SKM-1 (cell line): ENCODE results near the gene ENOSF1.

Experiments used
- DNase-seq: peaks from one replicate; lab custom pipeline; 2025; ENCODE audit not compliant: unreplicated experiment; lab: John Stamatoyannopoulos, UW

ENOSF1 gene

DNA sequence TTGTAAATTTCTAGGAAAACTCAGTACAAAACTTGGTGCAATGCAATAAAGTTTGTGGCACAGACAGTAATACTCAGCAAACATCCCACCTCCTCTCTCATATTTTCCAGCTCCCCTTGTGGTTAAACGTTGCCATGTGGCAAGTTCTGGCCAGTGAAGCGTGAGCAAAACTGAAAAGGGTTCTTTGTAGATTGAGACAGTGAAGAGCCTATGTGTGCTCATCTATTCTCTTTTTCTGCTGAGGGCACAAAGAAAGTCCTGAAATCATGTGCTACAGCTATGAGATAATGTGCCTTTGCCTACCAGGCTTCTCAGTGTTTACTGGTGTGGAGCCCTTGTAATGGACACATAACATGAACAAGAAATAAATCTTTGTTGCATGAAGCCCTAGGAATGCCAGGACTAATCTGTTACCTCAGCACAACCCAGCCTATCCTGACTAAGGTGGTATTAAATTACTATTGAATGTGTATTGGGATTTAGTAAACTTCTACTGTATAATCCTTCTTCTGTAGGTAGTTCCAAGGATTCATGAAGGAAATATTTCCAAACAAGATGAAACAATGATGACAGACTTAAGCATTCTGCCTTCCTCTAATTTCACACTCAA, 67.9 kb downstream of the ENOSF1 start:
- no peak for DNase-seq

DNA sequence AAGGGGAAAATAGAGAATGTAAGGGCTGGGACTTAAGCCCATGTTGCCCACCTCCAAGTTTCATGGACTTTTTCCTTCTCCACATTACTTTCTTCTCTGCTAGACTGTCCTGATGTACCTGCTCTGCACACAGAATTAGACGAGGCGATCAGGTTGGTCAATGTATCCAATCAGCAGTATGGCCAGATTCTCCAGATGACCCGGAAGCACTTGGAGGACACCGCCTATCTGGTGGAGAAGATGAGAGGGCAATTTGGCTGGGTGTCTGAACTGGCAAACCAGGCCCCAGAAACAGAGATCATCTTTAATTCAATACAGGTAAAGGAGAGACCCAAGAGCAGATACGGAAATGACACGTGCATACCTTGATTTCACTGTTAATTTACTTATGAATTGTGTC, 71.2 kb downstream of the ENOSF1 start:
- no peak for DNase-seq

DNA sequence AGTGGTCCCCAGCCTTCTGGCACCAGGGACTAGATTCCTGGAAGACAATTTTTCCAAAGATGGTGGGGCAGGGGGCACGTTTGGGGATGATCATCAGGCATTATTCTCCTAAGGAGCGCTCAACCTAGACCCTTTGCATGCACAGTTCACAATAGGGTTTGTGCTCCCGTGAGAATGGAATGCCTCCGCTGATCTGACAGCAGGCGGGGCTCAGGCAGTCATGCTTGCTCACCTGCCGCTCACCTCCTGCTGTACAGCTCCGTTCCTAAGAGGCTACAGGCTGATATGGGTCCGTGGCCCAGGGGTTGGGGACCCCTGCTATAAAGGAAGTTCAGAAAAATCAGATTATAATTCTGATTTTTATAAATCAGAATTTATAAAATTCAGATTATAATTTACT, 77.3 kb downstream of the ENOSF1 start:
- DNase-seq = no peak

DNA sequence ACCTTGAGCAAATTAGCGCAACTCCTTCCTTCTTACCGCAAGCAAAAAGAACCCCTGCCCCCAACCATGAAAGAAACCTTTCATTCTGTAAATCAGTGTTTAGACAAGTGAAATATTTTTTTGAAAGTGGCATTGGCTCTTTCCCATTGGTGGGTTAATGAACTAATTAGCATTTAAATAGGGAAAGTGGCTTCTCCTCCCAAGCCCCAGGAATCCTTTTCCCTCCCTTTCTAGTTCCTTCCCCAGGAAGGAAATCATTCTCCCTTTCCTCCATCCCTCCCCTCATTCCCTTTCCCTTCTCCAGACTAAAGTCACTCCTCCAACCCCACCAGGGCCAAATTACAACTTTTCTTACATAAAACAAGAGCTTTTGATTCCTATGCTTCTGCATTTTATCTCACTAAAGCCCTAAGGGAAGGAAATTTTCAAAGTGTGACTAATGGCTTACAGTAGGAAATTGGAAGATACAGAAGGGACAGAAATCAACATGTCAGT, 77.8 kb downstream of the ENOSF1 start:
- DNase-seq = no peak

DNA sequence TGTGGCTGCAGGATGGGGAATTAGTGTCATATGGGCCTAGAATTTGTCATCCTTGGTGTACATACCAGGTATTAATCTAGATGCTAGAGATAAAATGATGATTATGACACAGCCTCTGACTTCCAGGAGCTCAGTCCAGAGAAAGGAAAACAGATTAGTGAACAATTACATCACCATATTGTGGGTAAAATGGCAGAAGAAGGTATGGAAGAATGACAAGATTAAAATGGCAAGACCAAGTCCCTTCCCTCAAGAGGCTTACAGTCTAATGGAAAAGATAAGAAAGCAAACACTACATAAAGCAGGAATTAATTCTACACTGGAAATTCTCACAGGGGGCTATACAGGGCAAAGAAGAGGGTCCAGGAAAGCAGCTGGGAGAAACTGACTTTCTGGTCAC, 80.9 kb downstream of the ENOSF1 start:
- no peak for DNase-seq

DNA sequence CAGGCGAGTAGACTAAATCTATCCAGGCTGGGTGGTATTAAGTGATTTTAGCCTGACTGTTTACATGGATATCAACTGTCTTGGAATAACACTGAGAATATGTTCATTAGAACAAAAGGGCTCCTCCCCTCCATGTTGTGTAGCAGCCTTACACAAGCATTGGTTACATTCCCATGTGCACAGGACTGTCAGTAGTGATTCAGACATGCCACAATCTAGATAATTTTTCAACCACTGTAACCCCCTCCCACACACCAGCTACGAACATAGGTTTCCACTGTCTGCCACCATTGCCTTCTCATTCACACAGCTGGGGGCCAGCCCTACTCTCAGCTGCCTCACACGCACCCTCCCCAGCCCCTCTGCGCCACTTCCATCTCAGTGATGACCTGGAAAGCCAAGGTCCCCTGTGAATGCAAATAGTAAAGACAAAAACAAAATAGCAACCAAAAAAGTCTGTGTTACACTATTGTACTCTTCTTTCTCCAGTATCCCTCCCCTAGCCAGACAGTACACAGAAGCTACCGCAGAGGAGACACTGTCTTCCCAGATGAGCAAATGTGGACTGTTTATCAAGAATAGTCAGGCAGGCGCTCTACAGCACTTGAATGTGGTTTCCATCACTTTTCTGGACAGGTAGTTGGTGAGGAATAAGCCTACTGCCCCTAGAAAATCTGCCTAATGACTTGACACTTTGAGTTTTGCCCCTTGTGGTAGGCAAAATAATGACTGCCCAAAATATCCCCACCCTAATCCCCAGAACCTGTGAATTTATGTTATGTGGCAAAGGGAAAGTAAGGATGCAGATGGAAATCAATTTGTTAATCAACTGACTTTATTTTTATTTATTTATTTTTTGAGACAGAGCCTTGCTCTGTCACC, 82.9 kb downstream of the ENOSF1 start:
- no peak for DNase-seq

DNA sequence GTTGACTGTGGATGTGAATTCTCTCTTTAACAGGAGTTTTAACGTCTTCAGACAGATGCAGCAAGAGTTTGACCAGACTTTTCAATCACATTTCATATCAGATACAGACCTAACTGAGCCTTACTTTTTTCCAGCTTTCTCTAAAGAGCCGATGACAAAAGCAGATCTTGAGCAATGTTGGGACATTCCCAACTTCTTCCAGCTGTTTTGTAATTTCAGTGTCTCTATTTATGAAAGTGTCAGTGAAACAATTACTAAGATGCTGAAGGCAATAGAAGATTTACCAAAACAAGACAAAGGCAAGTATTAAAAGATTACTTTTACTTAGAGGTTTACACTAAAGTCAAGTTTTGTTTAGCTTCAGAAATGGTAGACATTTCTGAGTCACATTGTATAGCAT, 85.2 kb downstream of the ENOSF1 start:
- DNase-seq = no peak

DNA sequence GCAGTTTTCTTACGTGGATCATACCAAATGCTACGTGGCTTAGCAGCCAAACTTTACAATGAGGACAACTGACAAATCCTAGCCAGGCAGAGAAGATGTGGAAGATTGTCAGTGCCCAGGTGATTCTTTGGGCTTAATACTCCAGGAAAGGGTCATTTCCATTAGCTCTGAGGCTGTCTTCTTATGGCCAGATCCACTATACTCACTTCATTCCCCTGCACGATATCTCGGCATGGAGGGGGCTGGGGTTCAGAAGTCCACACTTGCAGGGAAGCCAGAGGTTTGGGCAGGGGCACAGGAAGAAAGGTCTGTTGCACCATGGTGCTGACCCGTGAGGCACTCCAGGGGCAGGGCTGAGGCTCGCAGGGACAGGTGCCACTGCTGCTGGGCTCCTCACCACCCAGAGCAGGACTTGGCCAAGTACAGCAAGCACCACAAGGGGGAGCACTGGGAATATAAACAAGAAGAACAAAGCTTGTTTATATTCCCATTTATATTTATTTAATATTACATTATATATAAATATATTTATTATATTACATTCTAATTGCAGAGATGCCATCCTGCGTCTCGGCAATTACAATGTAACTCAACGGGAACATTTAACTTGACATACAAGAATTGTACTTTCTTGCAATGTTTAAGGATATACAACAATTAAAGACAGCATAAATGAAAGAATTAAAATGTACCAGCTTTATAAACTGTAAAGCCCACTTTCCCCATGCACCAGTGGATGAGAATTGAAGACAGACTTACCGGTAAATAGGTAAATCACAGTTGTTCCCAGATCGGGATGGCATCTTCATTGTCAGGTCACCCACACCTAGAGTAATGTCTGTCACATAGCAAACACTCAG, 88.4 kb downstream of the ENOSF1 start:
- DNase-seq = peak; percentile 42

DNA sequence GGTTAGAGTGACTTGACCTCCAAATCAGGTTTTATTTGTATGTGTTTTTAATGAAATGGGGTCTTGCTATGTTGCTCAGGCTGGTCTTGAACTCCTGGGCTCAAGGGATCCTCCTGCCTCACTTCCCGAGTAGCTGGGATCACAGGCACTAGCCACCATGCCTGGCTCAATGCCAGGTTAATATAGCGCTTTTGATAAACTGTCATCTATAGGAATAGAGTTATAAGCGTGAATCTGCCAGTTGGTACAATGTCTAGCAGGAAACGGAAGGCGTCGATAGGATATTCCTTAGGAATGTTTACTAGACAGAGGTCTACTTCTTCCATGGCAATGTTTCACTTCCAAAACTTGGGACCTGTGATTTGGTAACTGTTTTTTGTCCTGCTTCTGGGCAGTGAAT, 90.1 kb downstream of the ENOSF1 start:
- no peak for DNase-seq

DNA sequence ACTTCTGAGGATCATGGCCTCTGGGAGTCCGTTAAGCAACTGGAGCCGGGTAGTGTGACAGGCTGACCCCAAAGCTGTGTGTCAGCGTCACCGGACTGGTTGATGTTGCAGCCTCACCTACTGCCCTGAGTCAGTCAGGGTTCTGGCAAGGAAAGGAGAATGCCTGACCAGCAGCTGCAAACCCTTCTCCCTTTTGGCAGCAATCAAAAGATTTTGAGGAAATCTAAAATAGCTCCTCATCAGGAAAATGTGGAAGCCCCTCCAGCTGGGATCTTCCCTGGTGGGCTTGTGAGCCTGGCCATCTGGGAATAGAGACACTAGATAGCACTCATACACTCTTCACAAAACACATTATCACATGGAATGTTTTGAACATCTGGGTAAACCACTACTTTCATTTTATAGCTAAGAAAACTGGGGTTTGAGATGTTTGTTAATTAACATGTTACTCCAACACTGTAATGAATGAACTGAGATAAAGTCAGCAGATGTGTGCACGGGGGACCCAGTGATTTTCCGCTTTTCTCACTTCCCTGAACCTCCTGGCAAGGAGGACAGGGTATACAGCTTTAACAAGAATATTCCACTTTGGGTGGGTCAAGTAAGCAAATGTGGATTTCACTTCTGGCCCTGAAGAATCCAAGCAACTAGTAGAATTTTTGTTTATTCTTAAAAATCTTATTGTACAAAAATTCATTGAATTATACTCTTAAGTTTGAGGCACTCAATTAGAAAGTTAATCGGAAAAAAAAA, 91.0 kb downstream of the ENOSF1 start:
- DNase-seq = no peak
